HCT116 (cell line): ENCODE measurements around the gene NRN1. TPM values are rescaled to one million over a fixed set of nuclear protein-coding genes. Genes with fewer than 3 reads are reported as not detected.

Experiments used
- ATAC-seq: fragments of 200-7000 bp; cut with Tn5 transposase; 2 replicates; pipeline ENCODE4 v1.9.1; 2020; ENCODE audit warnings: mild to moderate bottlenecking, moderate library complexity
- BruUV-seq: library from RNA; stranded (reverse); fragments of 400-500 nt; replicated peaks from 2 replicates; lab custom pipeline; 2021; lab: Mats Ljungman, UMichigan
- CTCF ChIA-PET: fragments of 300-600 bp; sonication (Branson Sonifier 250); formaldehyde crosslinking; loops from one replicate; lab custom pipeline; 2021; ENCODE audit warnings: antibody characterized with exemption; lab: Charles Lee
- POLR2A ChIA-PET: fragments of 300-600, 350-600 bp; sonication (Branson Sonifier 250); formaldehyde crosslinking; loops from one replicate; lab custom pipeline; 2021; ENCODE audit warnings: antibody characterized with exemption; lab: Charles Lee
- RAD21 ChIA-PET, 2 experiments: fragments of 300-600 bp; sonication (Branson Sonifier 250); formaldehyde crosslinking; loops; one replicate each; lab custom pipeline; 2023; ENCODE audit warnings: low total read pairs in 2 of 2; ENCODE audit not compliant: uncharacterized antibody in 2 of 2, unreplicated experiment in 2 of 2, low non-redundant PET in 1 of 2; lab: Charles Lee
- DNase-seq: peaks from one replicate; pipeline ENCODE4 v3.0.0-alpha.2; 2010; ENCODE audit warnings: low read depth, low spot score
- H2AFZ ChIP-seq: fragments of 200-600 bp; shearing (Covaris generic), sonication (generic); 2 replicates; pipeline ENCODE4 v1.6.1; 2017; ENCODE audit warnings: low read depth, mixed run types, mixed read lengths, antibody characterized with exemption, low read length; ENCODE audit not compliant: poor library complexity, severe bottlenecking
- H3K27ac ChIP-seq: 2 replicates; pipeline ENCODE4 v1.5.1; 2012; ENCODE audit warnings: low read depth, low read length
- H3K27me3 ChIP-seq: fragments of 200-600 bp; sonication (generic); 2 replicates; pipeline ENCODE4 v1.6.1; 2016; ENCODE audit warnings: mixed run types, low read length, mixed read lengths; ENCODE audit not compliant: insufficient read depth
- H3K36me3 ChIP-seq, 2 experiments: fragments of 200-500 bp in 1 of 2; fragments of 200-600 bp in 1 of 2; sonication (Bioruptor generic) in 1 of 2; sonication (generic) in 1 of 2; 2 replicates each; pipeline versions ENCODE4 v1.5.1 to v1.6.1; 2014 to 2016; ENCODE audit warnings: low read length in 2 of 2, inconsistent platforms in 1 of 2, mixed read lengths in 1 of 2, mixed run types in 1 of 2; ENCODE audit not compliant: insufficient read depth in 2 of 2, control insufficient read depth in 1 of 2
- H3K4me1 ChIP-seq, 2 experiments: fragments of 200-600 bp in 1 of 2; sonication (generic) in 1 of 2; 2 replicates each; pipeline versions ENCODE4 v1.5.1 to v1.6.1; 2012 to 2017; ENCODE audit warnings: low read length in 2 of 2, inconsistent platforms in 1 of 2, mild to moderate bottlenecking in 1 of 2, mixed read lengths in 1 of 2, mixed run types in 1 of 2, moderate library complexity in 1 of 2; ENCODE audit not compliant: insufficient read depth in 2 of 2, control insufficient read depth in 1 of 2
- H3K4me2 ChIP-seq: fragments of 200-600 bp; sonication (generic); 2 replicates; pipeline ENCODE4 v1.6.1; 2017; ENCODE audit warnings: mixed run types, low read length, mixed read lengths
- H3K4me3 ChIP-seq, 2 experiments: fragments of 200-600 bp in 1 of 2; sonication (generic) in 1 of 2; replicated peaks in 1 of 2; 2 replicates each; pipeline ENCODE4 v1.5.1; 2011 to 2016; ENCODE audit warnings: low read length in 2 of 2, control low read depth in 1 of 2, low read depth in 1 of 2, mild to moderate bottlenecking in 1 of 2, mixed read lengths in 1 of 2, mixed run types in 1 of 2
- H3K79me2 ChIP-seq: fragments of 200-600 bp; sonication (generic); 2 replicates; pipeline ENCODE4 v1.6.1; 2017; ENCODE audit warnings: mild to moderate bottlenecking, mixed run types, low read length, moderate library complexity, mixed read lengths; ENCODE audit not compliant: insufficient read depth
- H3K9ac ChIP-seq: fragments of 200-600 bp; sonication (generic); 2 replicates; pipeline ENCODE4 v1.6.1; 2016; ENCODE audit warnings: low read length, mixed read lengths
- H3K9me2 ChIP-seq: fragments of 200-600 bp; sonication (generic), shearing (Covaris generic); 2 replicates; pipeline ENCODE4 v1.6.1; 2017; ENCODE audit warnings: mixed run types, mild to moderate bottlenecking, moderate library complexity; ENCODE audit not compliant: insufficient read depth
- H3K9me3 ChIP-seq, 2 experiments: fragments of 200-500 bp in 1 of 2; fragments of 200-600 bp in 1 of 2; sonication (Bioruptor generic) in 1 of 2; sonication (generic) in 1 of 2; 2 replicates each; pipeline ENCODE4 v1.6.1; 2014 to 2017; ENCODE audit warnings: low read length in 2 of 2, mixed read lengths in 2 of 2, inconsistent platforms in 1 of 2, low read depth in 1 of 2, mild to moderate bottlenecking in 1 of 2, mixed run types in 1 of 2, moderate library complexity in 1 of 2; ENCODE audit not compliant: control insufficient read depth in 1 of 2, insufficient read depth in 1 of 2
- H4K20me1 ChIP-seq: fragments of 200-600 bp; sonication (generic), shearing (Covaris generic); 2 replicates; pipeline ENCODE4 v1.6.1; 2017; ENCODE audit warnings: mixed run types, mild to moderate bottlenecking, moderate library complexity; ENCODE audit not compliant: insufficient read depth
- CBX3 ChIP-seq: IDR thresholded peaks from 2 replicates; pipeline ENCODE4 v1.6.1; 2012; ENCODE audit warnings: low read depth
- CEBPB ChIP-seq: IDR thresholded peaks from 2 replicates; pipeline ENCODE4 v1.6.1; 2012; ENCODE audit warnings: low read depth
- EGR1 ChIP-seq: IDR thresholded peaks from 2 replicates; pipeline ENCODE4 v1.6.1; 2012; ENCODE audit warnings: low read depth
- EZH2 ChIP-seq: fragments of 200-600 bp; sonication (generic); IDR thresholded peaks from 2 replicates; pipeline ENCODE4 v1.6.1; 2017; ENCODE audit warnings: antibody characterized with exemption, mixed run types
- JUND ChIP-seq: IDR thresholded peaks from 2 replicates; pipeline ENCODE4 v1.6.1; 2012
- POLR2A ChIP-seq: IDR thresholded peaks from 2 replicates; pipeline ENCODE4 v1.7.0; 2011; ENCODE audit warnings: borderline replicate concordance; ENCODE audit not compliant: insufficient read depth, insufficient read length; ENCODE audit errors: extremely low read depth
- RAD21 ChIP-seq: IDR thresholded peaks from 2 replicates; pipeline ENCODE4 v1.6.1; 2012; ENCODE audit warnings: low read depth, mild to moderate bottlenecking
- SIN3A ChIP-seq: IDR thresholded peaks from 2 replicates; pipeline ENCODE4 v1.6.1; 2012; ENCODE audit warnings: low read depth
- SP1 ChIP-seq: IDR thresholded peaks from 2 replicates; pipeline ENCODE4 v1.6.1; 2012; ENCODE audit warnings: low read depth
- SRF ChIP-seq: IDR thresholded peaks from 2 replicates; pipeline ENCODE4 v1.6.1; 2012; ENCODE audit warnings: low read depth
- TCF7L2 ChIP-seq: IDR thresholded peaks from 2 replicates; pipeline ENCODE4 v1.7.0; 2011; ENCODE audit warnings: borderline replicate concordance, inconsistent platforms; ENCODE audit not compliant: insufficient read depth, insufficient read length; ENCODE audit errors: extremely low read depth
- YY1 ChIP-seq: IDR thresholded peaks from 2 replicates; pipeline ENCODE4 v1.6.1; 2011; ENCODE audit warnings: low read length, low read depth, moderate library complexity, mild to moderate bottlenecking; ENCODE audit not compliant: insufficient replicate concordance; ENCODE audit errors: extremely low read depth
- ZNF274 ChIP-seq: fragments of 200-500 bp; sonication (Bioruptor generic); IDR thresholded peaks from 2 replicates; pipeline ENCODE4 v1.6.1; 2014; ENCODE audit warnings: mild to moderate bottlenecking, low read depth, low read length, inconsistent platforms
- intact Hi-C: fragments of 100-400 bp; cut with micrococcal nuclease; formaldehyde crosslinking; loops from 2 replicates; pipeline ENCODE4 v1.10.0; 2022
- total RNA-seq: library from RNA; stranded (reverse); gene quantifications from one replicate; pipeline ENCODE4 v1.2.1, GENCODE V29; 2021; ENCODE audit not compliant: unreplicated experiment
- TF ChIP-seq, protein P1 (sequence below): IDR thresholded peaks from 2 replicates; pipeline ENCODE4 v1.6.1; 2012
- TF ChIP-seq, protein P2 (sequence below): IDR thresholded peaks from 2 replicates; pipeline ENCODE4 v1.6.1; 2011; ENCODE audit warnings: mild to moderate bottlenecking, low read length, moderate library complexity; ENCODE audit not compliant: insufficient replicate concordance; ENCODE audit errors: extremely low read depth
- TF ChIP-seq, protein P3 (sequence below): IDR thresholded peaks from 2 replicates; pipeline ENCODE4 v1.6.1; 2012

The NRN1 gene
- total RNA-seq, 1 experiment from 2014 or later = not detected

DNA sequence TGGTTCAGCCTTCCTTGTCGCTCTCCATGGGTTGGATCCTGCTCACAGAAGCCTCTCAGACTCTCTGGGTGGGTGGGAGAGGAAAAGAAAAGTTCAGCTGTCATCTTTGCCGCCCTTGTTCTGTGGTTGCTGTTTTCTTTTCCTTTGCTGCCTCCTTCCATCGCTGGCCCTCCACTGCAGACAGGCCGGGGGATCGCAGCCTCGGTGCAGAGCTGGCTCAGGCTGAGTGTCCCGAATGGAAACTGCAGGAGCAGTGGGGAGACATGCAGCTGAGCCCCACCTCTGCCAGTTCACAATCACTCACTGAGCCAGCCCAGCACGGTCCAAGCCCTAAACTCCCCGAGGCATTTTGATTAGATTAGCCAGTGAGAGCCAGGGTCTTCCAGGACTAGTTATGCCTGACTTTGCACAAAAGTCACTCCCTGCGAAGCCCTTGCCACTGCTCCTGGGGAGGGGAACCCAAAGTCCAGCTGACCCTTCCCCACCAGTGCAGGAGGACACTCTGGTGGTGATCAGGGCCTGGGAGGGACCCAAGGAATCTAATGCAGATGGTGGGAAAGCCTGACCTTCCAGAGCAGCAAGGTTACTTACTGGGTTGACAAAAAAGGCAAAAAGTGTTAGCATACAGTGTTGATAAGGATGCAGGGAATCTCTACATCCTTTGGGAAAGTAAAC, 14.0 kb downstream of the NRN1 start:
- no peak overlapping the region for H3K4me3 ChIP-seq
- no peaks in the 10 kb centered on the region for H3K36me3 ChIP-seq
- DNase-seq (no peak), ATAC-seq (no peak)
- no peaks in the 10 kb centered on the region for H3K9me2 ChIP-seq
- RAD21 ChIA-PET = interaction anchor here in 1 of 2 experiments (0.5 kb wide), 1 partner anchor 847 kb away, joined by 3 read pairs; no protein-coding TSS in a partner anchor
- intact Hi-C loops = no loop called here
- CTCF ChIA-PET = no interaction called here
- POLR2A ChIA-PET = no interaction called here
- H3K27ac ChIP-seq = no peak overlapping the region
- H3K4me2 ChIP-seq = no peak overlapping the region
- no peaks in the 10 kb centered on the region for H3K79me2 ChIP-seq
- no peaks in the 10 kb centered on the region for H3K9me3 ChIP-seq
- H2AFZ ChIP-seq = no peak overlapping the region
- H3K9ac ChIP-seq = no peak overlapping the region
- no peaks in the 10 kb centered on the region for H3K4me1 ChIP-seq
- no peaks in the 10 kb centered on the region for H3K27me3 ChIP-seq
- BruUV-seq = no TSS peak
- TF ChIP-seq SIN3A = no peak
- no peak for TF ChIP-seq CEBPB
- no peak for TF ChIP-seq JUND
- no peaks in the 10 kb centered on the region for H4K20me1 ChIP-seq

DNA sequence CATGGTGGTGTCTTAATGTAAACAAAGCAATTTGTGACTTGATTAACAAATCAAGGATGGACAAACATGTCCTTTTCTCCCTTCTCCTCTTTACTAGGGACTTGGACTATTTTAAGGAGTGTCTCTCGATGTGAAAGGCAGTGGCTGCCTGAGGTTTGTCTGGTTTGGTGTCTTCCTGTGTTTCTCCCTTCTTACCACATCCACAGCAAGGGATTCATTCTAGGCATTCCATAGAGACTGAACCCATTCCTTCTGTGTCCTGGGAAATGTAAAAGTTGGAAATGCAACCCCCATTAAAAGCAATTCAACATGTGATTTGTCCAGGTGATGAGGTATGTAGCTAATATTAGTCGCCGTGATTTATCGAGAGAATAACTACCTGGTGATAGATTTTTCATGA, 15.9 kb downstream of the NRN1 start:
- H3K9me2 ChIP-seq = no peaks in the 10 kb centered on the region
- POLR2A ChIA-PET = no interaction called here
- intact Hi-C loops = no loop called here
- no peak overlapping the region for H3K4me2 ChIP-seq
- H3K27me3 ChIP-seq = no peaks in the 10 kb centered on the region
- CTCF ChIA-PET = no interaction called here
- H3K9ac ChIP-seq = no peak overlapping the region
- RAD21 ChIA-PET = no interaction called here
- H2AFZ ChIP-seq = no peak overlapping the region
- DNase-seq (no peak), ATAC-seq (no peak)
- H3K79me2 ChIP-seq = no peaks in the 10 kb centered on the region
- no peaks in the 10 kb centered on the region for H3K36me3 ChIP-seq
- H3K4me3 ChIP-seq = no peak overlapping the region
- H3K27ac ChIP-seq = no peak overlapping the region
- H4K20me1 ChIP-seq = no peaks in the 10 kb centered on the region
- H3K9me3 ChIP-seq = no peaks in the 10 kb centered on the region
- H3K4me1 ChIP-seq = no peaks in the 10 kb centered on the region
- no TSS peak for BruUV-seq
- TF ChIP-seq CEBPB (no peak), ZNF274 (no peak), YY1 (no peak), TCF7L2 (no peak), EGR1 (no peak), SIN3A (no peak), CBX3 (no peak), RAD21 (no peak), SRF (no peak), EZH2 (no peak), POLR2A (no peak), SP1 (no peak), JUND (no peak)
- TF ChIP-seq, protein P1, sequence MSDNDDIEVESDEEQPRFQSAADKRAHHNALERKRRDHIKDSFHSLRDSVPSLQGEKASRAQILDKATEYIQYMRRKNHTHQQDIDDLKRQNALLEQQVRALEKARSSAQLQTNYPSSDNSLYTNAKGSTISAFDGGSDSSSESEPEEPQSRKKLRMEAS = no peak
- TF ChIP-seq, protein P2, sequence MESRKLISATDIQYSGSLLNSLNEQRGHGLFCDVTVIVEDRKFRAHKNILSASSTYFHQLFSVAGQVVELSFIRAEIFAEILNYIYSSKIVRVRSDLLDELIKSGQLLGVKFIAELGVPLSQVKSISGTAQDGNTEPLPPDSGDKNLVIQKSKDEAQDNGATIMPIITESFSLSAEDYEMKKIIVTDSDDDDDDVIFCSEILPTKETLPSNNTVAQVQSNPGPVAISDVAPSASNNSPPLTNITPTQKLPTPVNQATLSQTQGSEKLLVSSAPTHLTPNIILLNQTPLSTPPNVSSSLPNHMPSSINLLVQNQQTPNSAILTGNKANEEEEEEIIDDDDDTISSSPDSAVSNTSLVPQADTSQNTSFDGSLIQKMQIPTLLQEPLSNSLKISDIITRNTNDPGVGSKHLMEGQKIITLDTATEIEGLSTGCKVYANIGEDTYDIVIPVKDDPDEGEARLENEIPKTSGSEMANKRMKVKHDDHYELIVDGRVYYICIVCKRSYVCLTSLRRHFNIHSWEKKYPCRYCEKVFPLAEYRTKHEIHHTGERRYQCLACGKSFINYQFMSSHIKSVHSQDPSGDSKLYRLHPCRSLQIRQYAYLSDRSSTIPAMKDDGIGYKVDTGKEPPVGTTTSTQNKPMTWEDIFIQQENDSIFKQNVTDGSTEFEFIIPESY = no peak
- TF ChIP-seq, protein P3, sequence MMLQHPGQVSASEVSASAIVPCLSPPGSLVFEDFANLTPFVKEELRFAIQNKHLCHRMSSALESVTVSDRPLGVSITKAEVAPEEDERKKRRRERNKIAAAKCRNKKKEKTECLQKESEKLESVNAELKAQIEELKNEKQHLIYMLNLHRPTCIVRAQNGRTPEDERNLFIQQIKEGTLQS = no peak
